OCI-LY1 (cell line): ENCODE data around the gene DIAPH3.
"Not testable (repeated sequence)": the region's sequence is repeated elsewhere in the genome, so short reads cannot be mapped to it uniquely, and the experiment has no call there.

Source experiments
- H2AFZ ChIP-seq: fragments of 200-600 bp; sonication (generic), shearing (Covaris generic); 2 replicates; pipeline ENCODE4 v1.6.0; 2014; ENCODE audit warnings: antibody characterized with exemption, mild to moderate bottlenecking, low read length
- H3F3A ChIP-seq: fragments of 200-600 bp; sonication (generic), shearing (Covaris generic); 2 replicates; pipeline ENCODE4 v1.6.0; 2014; ENCODE audit warnings: mild to moderate bottlenecking, antibody characterized with exemption, low read length, moderate library complexity; ENCODE audit not compliant: insufficient read depth
- H3K27ac ChIP-seq: fragments of 200-600 bp; sonication (generic); 2 replicates; pipeline ENCODE4 v1.5.1; 2014; ENCODE audit warnings: low read length, mixed run types, mild to moderate bottlenecking, low read depth; ENCODE audit not compliant: poor library complexity, severe bottlenecking
- H3K27me3 ChIP-seq: fragments of 200-600 bp; sonication (generic); 2 replicates; pipeline ENCODE4 v1.6.0; 2014; ENCODE audit warnings: antibody characterized with exemption, mild to moderate bottlenecking, low read length, moderate library complexity; ENCODE audit not compliant: insufficient read depth
- H3K36me3 ChIP-seq: fragments of 200-600 bp; sonication (generic); 2 replicates; pipeline ENCODE4 v1.6.1; 2014; ENCODE audit warnings: mild to moderate bottlenecking, antibody characterized with exemption, low read length, moderate library complexity, mixed read lengths; ENCODE audit not compliant: insufficient read depth
- H3K4me1 ChIP-seq: fragments of 200-600 bp; sonication (generic); 2 replicates; pipeline ENCODE4 v1.5.1; 2014; ENCODE audit warnings: mild to moderate bottlenecking, low read length, moderate library complexity; ENCODE audit not compliant: insufficient read depth, severe bottlenecking
- H3K4me2 ChIP-seq: fragments of 200-600 bp; sonication (generic), shearing (Covaris generic); 2 replicates; pipeline ENCODE4 v1.6.1; 2014; ENCODE audit warnings: low read length
- H3K4me3 ChIP-seq: fragments of 200-600 bp; sonication (generic); 2 replicates; pipeline ENCODE4 v1.5.1; 2014; ENCODE audit warnings: low read length, low read depth, mild to moderate bottlenecking, mixed read lengths; ENCODE audit not compliant: poor library complexity, severe bottlenecking
- H3K79me2 ChIP-seq: fragments of 200-600 bp; shearing (Covaris generic); 2 replicates; pipeline ENCODE4 v1.6.1; 2016; ENCODE audit warnings: mixed run types, low read length, mixed read lengths; ENCODE audit not compliant: insufficient read depth
- H3K9ac ChIP-seq: fragments of 200-600 bp; sonication (generic), shearing (Covaris generic); 2 replicates; pipeline ENCODE4 v1.6.1; 2014; ENCODE audit warnings: mild to moderate bottlenecking, low read length, mixed read lengths
- H3K9me2 ChIP-seq: fragments of 200-600 bp; sonication (generic), shearing (Covaris generic); 2 replicates; pipeline ENCODE4 v1.6.1; 2014; ENCODE audit warnings: low read depth, mild to moderate bottlenecking, low read length, mixed read lengths
- H3K9me3 ChIP-seq: fragments of 200-600 bp; shearing (Covaris generic); 2 replicates; pipeline ENCODE4 v1.6.1; 2014; ENCODE audit warnings: low read length, mixed read lengths
- H4K20me1 ChIP-seq: fragments of 200-600 bp; sonication (generic), shearing (Covaris generic); 2 replicates; pipeline ENCODE4 v1.6.0; 2016; ENCODE audit warnings: mild to moderate bottlenecking, low read length; ENCODE audit not compliant: insufficient read depth
- CTCF ChIP-seq: fragments of 200-600 bp; sonication (generic), shearing (Covaris generic); IDR thresholded peaks from 2 replicates; pipeline ENCODE4 v1.5.1; 2017; ENCODE audit warnings: mild to moderate bottlenecking, antibody characterized with exemption, low read length, moderate library complexity, mixed read lengths
- EZH2 ChIP-seq: fragments of 200-600 bp; sonication (generic), shearing (Covaris generic); IDR thresholded peaks from 2 replicates; pipeline ENCODE4 v1.8.0; 2017; ENCODE audit warnings: borderline replicate concordance, mixed run types, mild to moderate bottlenecking, antibody characterized with exemption, low read length, moderate library complexity, mixed read lengths

The DIAPH3 gene

GRCh38 chr13:60051754-60052285 is 111.9 kb downstream of the DIAPH3 start:
- Histone ChIP-seq H3K9me2 (no peaks in the 10 kb centered on the region), H3F3A (no peaks in the 10 kb centered on the region), H3K9me3 (no peaks in the 10 kb centered on the region), H3K27ac (no peak overlapping the region), H3K36me3 (no peaks in the 10 kb centered on the region), H3K4me1 (no peaks in the 10 kb centered on the region), H3K79me2 (no peaks in the 10 kb centered on the region), H3K4me3 (no peak overlapping the region), H3K27me3 (no peaks in the 10 kb centered on the region), H3K9ac (no peak overlapping the region), H3K4me2 (no peak overlapping the region), H2AFZ (no peak overlapping the region), H4K20me1 (no peaks in the 10 kb centered on the region)
- TF ChIP-seq EZH2, result no peak
- TF ChIP-seq CTCF, result no peak

DNA sequence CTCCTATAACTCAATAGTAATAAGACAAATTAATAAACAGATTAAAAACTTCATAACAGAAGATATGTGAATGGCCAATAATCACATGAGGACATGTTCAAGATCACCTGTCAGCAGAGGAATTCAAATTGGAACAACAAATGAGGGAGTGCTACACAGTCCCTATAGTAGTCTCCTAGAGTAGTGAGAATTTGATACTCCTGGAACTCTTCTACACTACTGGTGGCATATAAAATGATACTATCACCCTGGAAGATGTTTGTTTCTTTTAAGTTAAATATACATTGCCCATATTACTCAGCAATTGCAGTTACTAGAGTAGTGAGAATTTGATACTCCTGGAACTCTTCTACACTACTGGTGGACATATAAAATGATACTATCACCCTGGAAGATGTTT is 115.4 kb downstream of the DIAPH3 start:
- not testable (repeated sequence) for H3K27me3 ChIP-seq, H3K36me3 ChIP-seq, H3K4me3 ChIP-seq, H3K9me2 ChIP-seq, H3K9me3 ChIP-seq, H4K20me1 ChIP-seq, H3K27ac ChIP-seq, H2AFZ ChIP-seq, H3K79me2 ChIP-seq, H3K4me2 ChIP-seq, H3K9ac ChIP-seq, H3F3A ChIP-seq, H3K4me1 ChIP-seq

GRCh38 chr13:60047918-60048317 is 115.8 kb downstream of the DIAPH3 start:
- no peaks in the 10 kb centered on the region for H3K4me1 ChIP-seq
- H3K9me2 ChIP-seq, result no peaks in the 10 kb centered on the region
- no peaks in the 10 kb centered on the region for H3K9me3 ChIP-seq
- H3K27me3 ChIP-seq, result no peaks in the 10 kb centered on the region
- H3K9ac ChIP-seq, result no peak overlapping the region
- no peak overlapping the region for H3K4me2 ChIP-seq
- no peaks in the 10 kb centered on the region for H4K20me1 ChIP-seq
- no peaks in the 10 kb centered on the region for H3K79me2 ChIP-seq
- H2AFZ ChIP-seq, result no peak overlapping the region
- H3K36me3 ChIP-seq, result no peaks in the 10 kb centered on the region
- H3K27ac ChIP-seq, result no peak overlapping the region
- TF ChIP-seq CTCF, result no peak
- TF ChIP-seq EZH2, result no peak
- H3K4me3 ChIP-seq, result no peak overlapping the region
- H3F3A ChIP-seq, result no peaks in the 10 kb centered on the region

DNA sequence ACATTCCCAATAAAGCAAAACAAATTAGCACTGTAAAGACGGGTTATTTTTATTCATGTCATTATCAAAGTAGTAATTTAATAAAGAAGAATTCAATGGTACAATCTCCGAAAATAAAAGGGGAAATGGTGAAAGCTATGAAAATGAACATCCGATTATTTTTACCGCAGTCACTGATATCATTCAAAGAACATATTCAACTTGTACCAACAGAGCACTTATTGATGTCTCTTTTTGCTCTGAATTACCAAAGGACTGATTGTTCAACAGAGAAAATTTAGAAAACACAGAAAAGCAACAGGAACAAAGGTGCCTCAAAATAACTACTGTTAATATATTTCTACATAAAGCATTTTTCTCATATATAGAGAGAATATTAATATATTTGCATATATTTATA is 119.4 kb downstream of the DIAPH3 start:
- no peaks in the 10 kb centered on the region for H4K20me1 ChIP-seq
- no peaks in the 10 kb centered on the region for H3K79me2 ChIP-seq
- H3K36me3 ChIP-seq, result peaks cover 10% of the 10 kb centered on the region; the same call in 1 of the 2 replicates
- no peak overlapping the region for H2AFZ ChIP-seq
- no peaks in the 10 kb centered on the region for H3F3A ChIP-seq
- no peaks in the 10 kb centered on the region for H3K27me3 ChIP-seq
- no peaks in the 10 kb centered on the region for H3K4me1 ChIP-seq
- no peak for TF ChIP-seq CTCF
- no peak for TF ChIP-seq EZH2
- no peaks in the 10 kb centered on the region for H3K9me3 ChIP-seq
- H3K9me2 ChIP-seq, result no peaks in the 10 kb centered on the region
- H3K4me3 ChIP-seq, result no peak overlapping the region
- no peak overlapping the region for H3K4me2 ChIP-seq
- H3K9ac ChIP-seq, result no peak overlapping the region
- no peak overlapping the region for H3K27ac ChIP-seq
